ENCODE measurements around the gene TPCN2.
A peak's percentile ranks its signal among the peaks of the same experiment; 100 is the strongest.
"Not testable (repeated sequence)": the region's sequence is repeated elsewhere in the genome, so short reads cannot be mapped to it uniquely, and the experiment has no call there.

TPCN2 gene

DNA sequence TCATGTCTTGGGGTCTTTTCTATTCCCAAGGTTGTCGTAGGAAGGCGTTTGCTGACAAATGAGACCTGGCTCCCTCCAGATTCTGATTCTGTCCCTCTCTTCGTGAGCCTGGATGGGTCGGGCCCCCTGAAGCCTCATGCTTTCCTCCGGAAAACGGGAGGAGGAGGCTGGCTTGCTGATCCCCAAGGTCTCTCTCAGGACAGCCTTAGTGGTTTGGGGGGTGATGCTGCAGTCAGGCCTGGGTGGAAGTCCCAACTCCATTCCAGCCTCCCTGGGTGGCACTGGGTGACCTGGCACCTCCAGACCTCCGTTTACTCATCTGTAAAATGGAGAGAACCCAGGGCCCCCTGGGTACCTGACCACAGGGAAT lies 83.6 kb downstream of the TPCN2 start:
- no peak for DNase-seq

DNA sequence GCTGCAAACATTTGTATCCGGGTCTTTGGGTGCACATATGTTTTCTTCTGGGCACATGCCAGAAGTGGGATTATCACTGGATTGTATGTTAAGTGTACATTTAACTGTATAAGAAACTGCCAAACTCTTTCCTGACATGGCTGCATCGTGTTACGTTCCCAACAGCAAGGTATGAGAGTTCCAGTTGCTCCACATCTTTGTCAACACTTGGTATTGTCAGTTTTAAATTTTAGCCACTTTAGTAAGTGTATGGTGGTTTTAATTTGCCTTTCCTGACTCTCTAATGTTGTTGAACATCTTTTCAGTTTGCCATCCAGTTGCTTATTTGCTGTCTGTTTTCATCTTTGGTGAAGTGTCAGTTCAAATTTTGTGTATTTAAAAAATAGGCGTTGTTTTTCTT lies 84.5 kb downstream of the TPCN2 start:
- DNase-seq: no peak

DNA sequence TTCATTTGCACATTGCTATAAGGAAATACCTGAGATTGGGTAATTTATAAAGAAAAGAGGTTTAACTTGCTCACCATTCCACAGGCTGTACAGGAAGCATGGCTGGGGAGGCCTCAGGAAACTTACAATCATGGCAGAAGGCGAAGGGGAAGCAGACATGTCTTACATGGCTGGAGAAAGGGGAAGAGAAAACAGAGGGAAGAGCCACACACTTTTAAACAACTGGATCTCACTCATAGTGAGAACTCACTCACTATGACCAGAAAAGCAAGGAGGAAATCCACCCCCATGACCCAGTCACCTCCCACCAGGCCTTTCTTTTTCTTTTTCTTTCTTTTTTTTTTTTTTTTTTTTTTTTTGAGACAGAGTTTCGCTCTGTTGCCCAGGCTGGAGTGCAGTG lies 85.5 kb downstream of the TPCN2 start:
- peak in 1 of 2 donors; percentile 11 for DNase-seq

DNA sequence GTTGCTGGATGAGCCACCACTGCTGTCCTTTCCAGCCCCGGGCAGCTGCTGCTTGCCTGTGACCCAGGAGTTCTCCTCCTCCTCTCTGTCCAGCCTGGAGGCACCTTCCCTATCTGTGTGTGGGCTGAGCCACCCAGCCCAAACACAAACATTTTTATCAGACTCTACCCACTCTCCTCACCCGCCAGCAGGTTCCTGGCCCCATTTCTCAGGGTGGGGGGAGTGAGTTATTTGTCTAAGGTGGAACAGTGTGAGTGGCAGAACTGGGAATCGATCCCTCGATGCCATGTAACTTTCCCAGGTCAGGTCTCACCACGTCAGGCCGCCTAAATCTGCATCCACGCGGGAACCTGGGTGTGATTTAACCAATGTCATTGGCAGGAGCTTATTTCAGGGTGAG lies 86.2 kb downstream of the TPCN2 start:
- no peak for DNase-seq

DNA sequence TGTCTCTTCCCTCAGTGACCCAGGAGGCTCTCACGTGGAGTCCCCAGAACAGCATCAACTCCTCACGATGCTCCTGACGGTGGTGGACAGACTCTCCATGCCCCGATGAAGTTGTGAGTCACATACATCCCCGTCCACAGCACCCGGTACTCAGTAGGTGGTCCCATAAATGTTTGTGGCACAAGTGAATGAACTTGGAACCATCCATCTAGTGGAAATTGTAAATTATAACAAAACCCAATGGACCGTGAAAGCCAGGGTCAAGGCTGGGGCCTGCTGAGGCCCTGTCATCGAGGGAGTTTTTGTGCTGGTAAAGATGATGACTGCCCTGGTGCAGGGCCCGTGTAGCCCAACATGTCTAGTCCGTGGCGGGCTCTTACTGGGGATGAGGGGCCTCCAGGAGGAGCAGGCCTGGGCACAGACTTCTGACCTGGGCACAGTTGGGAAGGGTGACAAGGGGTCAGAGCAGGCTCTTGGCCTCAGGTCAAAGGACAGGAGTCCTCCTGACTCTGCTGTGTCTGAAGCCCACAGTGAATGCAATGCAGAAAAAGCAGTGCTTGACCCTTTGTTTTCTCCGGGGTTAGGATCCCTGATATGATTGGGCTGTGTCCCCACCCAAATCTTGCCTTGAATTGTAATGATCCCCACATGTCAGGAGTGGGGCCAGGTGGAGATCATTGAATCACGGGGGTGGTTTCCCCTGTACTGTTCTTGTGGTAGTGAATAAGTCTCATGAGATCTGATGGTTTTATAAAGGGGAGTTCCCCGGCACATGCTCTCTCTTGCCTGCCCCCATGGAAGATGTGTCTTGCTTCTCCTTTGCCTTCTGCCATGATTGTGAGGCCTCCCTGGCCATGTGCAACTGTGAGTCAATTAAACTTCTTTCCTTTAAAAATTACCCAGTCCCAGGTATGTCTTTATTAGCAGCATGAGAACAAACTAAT lies 87.0 kb downstream of the TPCN2 start:
- no peak for DNase-seq

DNA sequence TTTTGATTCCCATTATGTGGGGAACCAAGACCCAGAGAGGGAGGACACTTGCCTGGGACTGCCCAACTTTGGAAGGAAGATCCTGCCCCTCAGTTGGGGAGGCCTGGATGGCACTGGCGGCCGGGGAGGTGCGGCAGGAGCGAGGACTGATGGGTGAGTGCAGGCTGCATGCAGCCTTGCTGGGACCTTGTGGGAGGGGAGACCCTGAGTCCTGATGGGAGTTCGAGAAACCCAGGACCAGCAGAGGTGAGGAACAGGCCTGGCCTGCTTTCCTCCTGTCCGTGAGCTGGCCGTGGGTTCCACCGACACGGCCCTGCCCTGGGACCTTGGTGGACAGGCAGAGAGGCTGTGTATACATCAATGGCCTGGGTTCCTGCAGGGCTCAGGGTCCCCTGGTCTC lies 87.7 kb downstream of the TPCN2 start:
- DNase-seq: no peak

DNA sequence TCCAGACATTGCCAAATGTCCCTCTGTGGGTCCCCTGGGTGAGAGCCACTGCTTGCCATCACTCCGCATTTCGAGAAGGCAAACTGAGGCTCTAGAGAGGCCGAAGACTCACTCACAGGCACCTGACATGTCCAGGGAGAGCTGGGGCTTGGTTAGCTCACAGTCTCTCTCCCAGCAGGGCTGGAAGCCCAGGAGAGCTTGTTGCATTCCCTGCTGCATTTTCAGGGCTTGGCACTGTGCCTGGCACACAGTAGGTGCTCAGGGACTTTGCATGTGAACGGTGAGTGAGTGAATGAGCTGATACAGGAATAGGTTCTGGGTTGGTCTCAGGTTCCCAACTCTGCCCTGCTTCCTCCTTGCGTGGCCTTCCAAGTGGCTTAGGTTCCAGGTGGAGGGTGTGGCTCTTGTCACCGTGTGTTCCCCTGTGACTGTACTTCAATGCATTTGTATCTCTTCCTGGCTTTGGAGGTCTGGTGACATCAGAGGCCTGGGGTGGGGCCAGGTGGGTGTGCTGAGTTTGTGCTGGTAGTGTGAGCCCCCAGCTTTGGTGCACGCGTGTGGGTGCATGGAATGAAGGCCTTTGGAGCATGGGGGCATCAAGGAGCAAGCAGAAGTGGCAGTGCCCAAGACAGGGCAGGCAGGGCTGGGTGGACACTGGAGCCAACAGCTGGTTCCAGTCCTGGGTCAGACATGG lies 88.6 kb downstream of the TPCN2 start:
- no peak for DNase-seq

DNA sequence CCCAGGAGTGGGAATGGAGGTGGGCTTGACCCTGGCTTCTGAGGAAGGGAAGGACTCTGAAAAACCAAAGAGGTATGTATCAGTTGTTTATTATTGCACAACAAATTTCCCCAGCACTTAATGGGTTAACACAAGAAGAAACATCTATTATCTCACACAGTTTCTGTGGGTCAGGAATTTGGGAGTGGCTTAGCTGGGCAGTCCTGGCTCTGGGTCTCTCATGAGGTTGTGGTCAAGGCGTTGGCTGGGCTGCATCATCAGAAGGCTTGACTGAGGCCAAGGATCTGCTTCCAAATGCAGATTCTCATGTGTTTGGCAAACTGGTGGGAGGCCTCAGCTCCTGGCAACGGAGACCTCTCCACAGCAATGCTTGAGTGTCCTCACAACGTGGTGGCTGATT lies 89.5 kb downstream of the TPCN2 start:
- DNase-seq: peak in 1 of 2 donors; percentile 44

DNA sequence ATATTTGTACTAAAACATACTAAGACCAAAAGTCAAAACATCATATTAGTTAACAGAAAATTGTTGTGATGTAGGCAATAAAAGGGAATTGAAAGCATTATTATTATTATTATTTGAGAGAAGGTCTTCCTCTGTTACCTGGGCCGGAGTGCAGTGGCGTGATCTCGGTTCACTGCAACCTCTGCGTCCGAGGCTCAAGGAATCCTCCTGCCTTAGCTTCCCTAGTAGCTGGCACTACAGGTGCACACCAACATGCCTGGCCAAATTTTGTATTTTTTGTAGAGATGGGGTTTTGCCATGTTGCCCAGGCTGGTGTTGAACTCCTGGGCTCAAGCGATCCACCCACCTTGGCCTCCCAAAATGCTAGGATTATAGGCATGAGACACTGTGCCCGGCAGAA lies 91.4 kb downstream of the TPCN2 start:
- DNase-seq: not testable (repeated sequence)

DNA sequence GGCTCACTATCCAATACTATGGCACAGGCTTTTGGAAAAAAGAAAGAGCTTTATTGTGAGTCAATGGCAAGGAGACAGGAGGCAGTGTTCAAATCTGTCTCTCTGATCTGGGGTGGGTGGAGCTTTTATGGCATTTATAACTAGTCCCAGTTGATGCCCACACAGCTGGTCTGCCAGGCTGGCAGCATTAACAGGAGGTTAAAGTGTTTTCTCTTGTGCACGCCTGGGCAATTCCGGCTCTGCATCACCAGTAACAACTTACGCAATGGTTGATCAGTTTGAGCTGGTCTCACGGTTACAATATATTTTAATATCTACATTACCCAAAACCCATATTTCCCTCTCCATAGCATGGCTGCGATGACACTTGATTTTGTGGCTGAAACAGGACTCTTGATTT lies 91.9 kb downstream of the TPCN2 start:
- DNase-seq: peak in 1 of 2 donors; percentile 29

DNA sequence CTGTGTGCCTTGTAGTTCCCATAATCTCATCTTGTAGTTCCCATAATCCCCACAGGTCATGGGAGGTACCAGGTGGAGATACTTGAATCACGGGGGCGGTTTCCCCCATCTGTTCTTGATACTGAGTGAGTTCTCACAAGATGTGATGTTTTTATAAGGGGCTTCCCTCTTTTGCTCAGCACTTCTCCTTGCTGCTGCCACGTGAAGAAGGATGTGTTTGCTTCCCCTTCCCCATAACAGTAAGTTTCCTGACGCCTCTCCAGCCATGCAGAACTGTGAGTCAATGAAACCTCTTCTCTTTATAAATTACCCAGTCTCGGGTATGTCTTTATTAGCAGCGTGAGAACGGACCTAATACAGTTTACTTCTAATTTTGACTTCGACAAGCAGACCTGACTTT lies 93.0 kb downstream of the TPCN2 start:
- DNase-seq: peak; percentile 61 to 86

DNA sequence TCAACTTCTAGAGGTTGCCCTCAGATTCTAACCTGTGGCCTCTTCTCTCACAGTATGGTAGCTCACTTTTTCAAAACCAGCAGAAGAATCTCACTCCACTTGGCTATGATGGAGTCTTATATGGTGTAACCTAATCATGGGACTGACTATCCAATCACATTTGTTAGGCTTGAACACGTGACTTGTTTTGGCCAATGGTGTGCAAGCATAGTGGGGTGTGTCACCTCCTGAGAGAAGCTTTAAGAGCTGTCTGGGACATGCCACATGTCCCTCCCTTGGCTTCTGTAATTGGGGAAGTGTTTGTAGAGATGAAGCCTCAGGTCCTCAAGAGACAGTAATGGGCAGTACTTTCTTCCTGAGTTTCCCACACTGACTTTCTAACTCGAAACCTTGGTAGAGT lies 94.2 kb downstream of the TPCN2 start:
- DNase-seq: no peak

DNA sequence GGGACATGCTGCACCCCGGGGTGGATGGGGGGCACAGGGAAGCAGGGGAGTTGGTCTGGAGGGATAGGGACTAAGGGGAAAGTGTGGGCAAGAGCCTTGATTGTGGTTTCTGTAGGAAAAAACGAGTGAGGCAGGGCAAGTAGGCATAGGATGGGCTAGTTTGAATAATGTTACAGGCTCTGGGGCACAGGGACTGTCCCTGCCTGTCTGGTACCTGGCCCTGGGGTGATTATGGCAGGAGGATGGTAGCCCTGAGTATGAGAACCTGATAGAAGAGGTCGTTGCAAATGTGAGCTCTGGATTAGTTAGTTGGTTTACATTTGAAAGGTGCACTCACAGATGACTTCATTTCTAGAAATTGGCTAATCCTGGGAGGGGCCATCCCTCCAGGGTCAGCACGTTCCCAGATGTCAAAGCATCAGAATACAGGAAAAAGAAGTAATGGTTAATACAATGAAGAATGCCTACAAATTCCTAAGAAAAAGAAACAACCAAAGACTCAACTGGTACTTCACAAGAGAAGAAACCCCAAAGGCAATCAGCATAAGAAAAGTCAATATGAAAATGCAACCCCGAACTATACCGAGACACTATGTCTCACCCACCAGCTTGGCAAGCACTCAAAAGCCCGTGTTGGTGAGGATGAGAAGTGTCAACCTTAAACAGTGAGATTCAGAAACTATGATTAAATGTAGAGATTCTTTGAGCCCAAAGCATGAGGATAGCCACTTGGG lies 95.8 kb downstream of the TPCN2 start:
- DNase-seq: no peak

DNA sequence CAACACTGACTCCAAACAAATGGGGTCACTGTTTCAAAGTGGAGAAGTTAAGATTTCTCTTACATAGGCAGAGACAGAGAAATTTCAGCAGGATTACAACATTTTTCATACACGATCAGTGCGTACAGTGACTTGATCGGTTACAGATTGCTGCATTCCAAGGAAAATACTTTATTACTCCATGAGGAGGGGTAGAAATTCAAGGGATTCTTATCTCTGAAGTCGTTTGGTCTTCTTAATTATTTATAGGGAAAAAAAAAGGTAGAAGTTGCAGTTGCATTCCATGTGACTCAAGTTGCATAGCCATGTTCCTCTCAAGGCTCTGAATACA lies 96.3 kb downstream of the TPCN2 start:
- DNase-seq: no peak

DNA sequence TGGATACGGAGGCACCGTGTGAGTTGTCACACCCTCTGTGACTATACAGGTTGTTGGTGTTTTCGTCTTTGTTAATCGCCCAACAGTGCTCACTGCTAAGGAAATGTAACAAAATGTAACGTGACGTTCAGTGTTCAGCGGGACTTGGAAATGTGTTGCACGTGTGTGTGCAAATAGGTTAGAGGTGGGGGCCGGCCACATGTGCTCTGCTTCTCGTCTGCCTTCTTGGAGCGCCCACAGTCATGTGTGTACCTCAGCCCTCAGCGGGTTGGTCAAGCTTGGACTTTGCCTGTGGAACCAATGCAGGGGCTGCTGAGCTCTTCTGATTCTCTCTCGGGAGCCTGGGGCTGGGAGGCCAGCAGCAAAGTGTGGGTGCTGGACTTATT lies 99.6 kb downstream of the TPCN2 start:
- DNase-seq: no peak

DNA sequence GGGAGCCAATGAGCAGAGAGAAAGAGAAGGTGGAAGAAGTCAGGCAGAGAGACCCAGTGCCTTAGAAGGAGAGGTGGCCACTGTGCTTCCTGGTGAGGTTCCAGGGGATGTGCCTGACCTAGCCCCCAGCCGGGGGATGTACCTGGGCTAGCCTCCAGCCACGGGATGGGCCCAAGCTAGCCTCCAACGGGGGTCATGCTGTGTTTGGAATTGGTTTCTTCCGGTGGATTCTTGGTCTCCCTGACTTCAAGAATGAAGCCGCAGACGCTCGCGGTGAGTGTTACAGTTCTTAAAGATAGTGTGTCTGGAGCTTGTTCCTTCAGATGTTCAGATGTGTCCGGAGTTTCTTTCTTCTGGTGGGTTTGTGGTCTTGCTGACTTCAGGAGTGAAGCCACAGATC lies 100.1 kb downstream of the TPCN2 start:
- no peak for DNase-seq

DNA sequence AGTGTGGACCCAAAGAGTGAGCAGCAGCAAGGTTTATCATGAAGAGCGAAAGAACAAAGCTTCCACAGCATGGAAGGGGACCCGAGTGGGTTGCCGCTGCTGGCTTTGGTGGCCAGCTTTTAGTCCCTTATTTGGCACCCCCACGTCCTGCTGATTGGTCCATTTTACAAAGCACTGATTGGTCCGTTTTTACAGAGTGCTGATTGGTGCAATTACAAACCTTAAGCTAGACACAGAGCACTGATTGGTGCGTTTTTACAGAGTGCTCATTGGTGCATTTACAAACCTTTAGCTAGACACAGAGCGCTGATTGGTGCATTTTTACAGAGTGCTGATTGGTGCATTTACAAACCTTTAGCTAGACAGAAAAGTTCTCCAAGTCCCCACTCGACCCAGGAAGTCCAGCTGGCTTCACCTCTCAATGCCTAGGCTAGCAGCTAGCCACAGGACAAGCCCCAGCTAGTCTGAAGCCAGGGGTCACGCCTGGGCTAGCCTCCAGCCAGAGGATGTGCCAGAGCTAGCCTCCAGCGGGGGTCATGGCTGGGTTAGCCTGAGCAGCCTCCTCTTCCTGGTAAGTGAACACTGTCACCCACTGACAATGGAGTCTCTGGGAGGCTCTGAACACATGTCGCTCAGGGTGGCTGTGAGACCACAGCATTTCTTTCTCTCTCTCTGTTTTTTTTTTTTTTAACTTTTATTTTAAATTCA lies 100.8 kb downstream of the TPCN2 start:
- DNase-seq: not testable (repeated sequence)

DNA sequence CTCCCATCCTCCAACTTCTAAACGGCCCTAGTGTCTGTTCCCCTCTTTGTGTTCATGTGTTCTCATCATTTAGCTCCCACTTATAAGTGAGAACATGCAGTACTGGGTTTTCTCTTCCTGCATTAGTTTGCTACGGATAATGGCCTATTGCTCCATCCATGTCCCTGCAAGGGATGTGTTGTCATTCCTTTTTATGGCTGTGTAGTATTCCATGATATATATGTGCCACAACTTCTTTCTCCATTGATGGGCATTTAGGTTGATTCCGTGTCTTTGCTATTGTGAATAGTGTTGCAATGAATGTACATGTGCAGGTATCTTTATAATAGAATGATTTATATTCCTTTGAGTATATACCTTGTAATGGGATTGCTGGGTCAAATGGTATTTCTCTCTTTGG lies 101.4 kb downstream of the TPCN2 start:
- DNase-seq: no peak

DNA sequence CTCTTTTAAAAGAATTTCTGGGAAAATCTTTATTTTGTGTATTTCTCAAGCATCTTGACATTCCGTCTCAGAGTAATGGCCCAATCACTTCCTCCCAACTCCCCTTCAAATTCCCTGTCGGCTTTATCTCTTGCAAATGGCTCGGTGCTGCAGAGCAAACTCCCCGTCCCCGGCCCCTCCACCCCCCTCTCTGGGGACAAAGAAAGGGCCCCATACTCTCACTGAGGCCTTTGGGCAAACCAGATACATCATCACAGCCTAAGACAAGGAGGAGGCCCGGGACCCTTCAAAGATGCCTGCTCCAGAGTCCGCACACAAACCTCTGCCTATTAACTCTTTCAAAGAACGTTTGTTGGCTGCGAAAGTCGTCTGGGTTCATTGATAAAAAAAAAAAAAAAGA lies 103.1 kb downstream of the TPCN2 start:
- DNase-seq: no peak

DNA sequence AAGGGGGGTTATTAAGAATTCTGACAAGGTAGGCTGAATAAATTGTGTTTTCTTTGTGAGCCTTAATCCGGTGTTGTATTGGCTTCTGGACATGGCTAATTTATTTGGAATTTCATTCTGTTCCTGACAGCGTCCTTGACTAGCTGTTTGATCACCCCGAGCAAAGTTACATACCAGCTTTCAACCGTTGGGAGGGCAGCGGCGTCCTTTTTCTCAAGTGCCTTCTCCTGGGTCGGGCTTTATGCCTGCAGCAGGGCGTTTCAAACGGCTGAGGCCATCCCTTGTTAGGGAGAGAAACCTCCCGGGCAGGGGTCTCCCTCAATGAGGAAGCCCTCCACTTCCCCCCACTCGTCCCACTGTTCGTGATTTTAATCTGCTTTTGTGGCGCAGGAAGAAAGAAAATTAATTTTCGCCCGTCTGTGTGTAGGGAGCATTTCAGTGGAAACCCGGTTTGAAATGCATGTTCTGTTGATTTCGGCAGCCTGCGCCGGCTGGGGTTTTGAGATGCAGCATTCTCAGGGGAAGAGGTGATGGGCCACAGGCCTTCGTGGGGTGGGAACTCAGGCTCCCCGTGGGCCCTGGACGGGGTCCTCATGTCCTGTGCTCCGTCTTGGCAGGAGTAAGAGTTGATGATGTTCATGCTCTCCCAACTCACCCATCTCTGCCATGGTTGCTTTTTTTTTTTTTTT lies 104.1 kb downstream of the TPCN2 start:
- DNase-seq: no peak

DNA sequence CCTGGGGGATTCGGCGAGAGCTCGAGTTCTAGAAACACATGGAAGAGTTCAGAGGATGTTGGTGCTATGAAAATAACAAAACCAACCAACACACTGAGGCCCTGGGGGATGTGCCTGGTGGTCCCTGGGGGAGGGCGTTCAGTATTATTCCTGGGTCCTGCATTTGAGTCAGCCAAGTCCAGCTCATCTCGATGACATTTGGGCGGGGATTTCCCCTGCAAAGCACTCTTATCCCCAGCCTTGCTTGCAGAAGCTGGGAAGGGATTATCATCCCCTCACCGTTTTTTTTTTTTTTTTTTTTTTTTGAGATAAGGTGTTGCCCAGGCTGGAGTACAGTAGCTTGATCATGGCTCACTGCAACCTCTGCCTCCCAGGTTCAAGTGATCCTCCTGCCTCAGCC lies 104.9 kb downstream of the TPCN2 start:
- DNase-seq: no peak

DNA sequence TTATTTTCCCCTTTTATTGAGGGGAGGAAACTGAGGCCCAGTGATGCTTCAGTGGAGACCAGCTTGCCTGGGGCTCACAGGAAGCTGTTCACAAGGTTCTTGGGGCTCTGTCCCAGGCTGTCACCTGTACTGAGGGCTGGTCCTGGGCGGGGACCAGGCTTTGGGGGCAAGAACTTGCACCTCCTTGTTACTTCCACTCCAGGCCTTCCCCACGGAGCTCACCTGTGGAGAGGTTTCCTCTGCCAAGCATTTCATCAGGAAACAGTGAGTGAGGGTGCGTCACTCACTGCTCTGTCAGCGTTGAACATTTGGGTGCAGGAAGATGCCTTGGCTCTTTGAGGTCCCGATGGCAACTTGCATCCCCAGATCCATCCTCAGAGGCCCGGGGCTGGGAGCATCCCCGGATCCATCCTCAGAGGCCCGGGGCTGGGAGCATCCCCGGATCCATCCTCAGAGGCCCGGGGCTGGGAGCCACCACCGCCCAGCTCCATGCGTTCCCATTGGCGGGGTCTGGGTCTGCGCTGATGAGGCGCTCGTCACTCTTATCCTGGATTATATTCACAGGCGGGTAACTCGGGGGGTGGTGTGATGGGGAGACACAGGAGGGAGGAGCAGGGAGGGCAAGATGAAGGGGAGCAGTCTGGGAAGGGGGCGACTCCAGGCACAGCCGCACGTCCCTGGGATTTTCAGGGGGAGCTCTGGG lies 105.6 kb downstream of the TPCN2 start:
- DNase-seq: no peak

Data from inflammatory macrophage treated with lipopolysaccharide for 1 hour (primary cell).